Stimulated activated naive CD8-positive, alpha-beta T cell treated with anti-CD3 and anti-CD28 coated beads, Interleukin-15, Interleukin-2, amounts not matched to agents 100 U/mL and 50 U/mL, for 24 hours (primary cell): ENCODE results near the gene TMEM80.
A peak's percentile ranks its signal among the peaks of the same experiment; 100 is the strongest.
"Not testable (repeated sequence)": the region's sequence is repeated elsewhere in the genome, so short reads cannot be mapped to it uniquely, and the experiment has no call there.

Experiments used
- ATAC-seq: fragments of 150-1000 bp; cut with Tn5 transposase; one replicate; pipeline ENCODE4 v1.10.0; 2021
- DNase-seq: peaks from one replicate; pipeline ENCODE4 v3.0.0; 2021

The TMEM80 gene

GRCh38 chr11:695538-696248 is at the start of gene TMEM80:
TMEM80 (plus strand) TSS chr11:695816; CDS start chr11:695828, 12 bp downstream.
- ATAC-seq: peak; percentile 78
- DNase-seq: peak; percentile 99

GRCh38 chr11:646214-646613 is 49.4 kb upstream of the TMEM80 start:
- DNase-seq: no peak
- no peak for ATAC-seq

GRCh38 chr11:647672-648158 is 47.9 kb upstream of the TMEM80 start:
- DNase-seq, ATAC-seq: not testable (repeated sequence)

GRCh38 chr11:650482-650881 is 45.1 kb upstream of the TMEM80 start:
- DNase-seq: no peak
- ATAC-seq: peak; percentile 9

- not testable (repeated sequence) for ATAC-seq, DNase-seq
Observed at GRCh38 chr11:653136-653535, 42.5 kb upstream of the TMEM80 start.

- ATAC-seq: no peak
- DNase-seq: no peak
Observed at GRCh38 chr11:653837-654236, 41.8 kb upstream of the TMEM80 start.

GRCh38 chr11:654444-654843 is 41.2 kb upstream of the TMEM80 start:
- not testable (repeated sequence) for ATAC-seq, DNase-seq

GRCh38 chr11:655036-655726 is 40.4 kb upstream of the TMEM80 start:
- ATAC-seq (no peak), DNase-seq (no peak)

- no peak for ATAC-seq
- DNase-seq: no peak
Observed at GRCh38 chr11:656426-656825, 39.2 kb upstream of the TMEM80 start.

GRCh38 chr11:656866-657265 is 38.8 kb upstream of the TMEM80 start:
- no peak for ATAC-seq

GRCh38 chr11:657691-658126 is 37.9 kb upstream of the TMEM80 start:
- ATAC-seq (no peak), DNase-seq (no peak)

More at GRCh38 chr11:656866-657265, 38.8 kb upstream of the TMEM80 start:
- DNase-seq: no peak

- ATAC-seq: no peak
Observed at GRCh38 chr11:659532-660085, 36.0 kb upstream of the TMEM80 start.

GRCh38 chr11:660281-660680 is 35.3 kb upstream of the TMEM80 start:
- DNase-seq: no peak
- no peak for ATAC-seq

More at GRCh38 chr11:659532-660085, 36.0 kb upstream of the TMEM80 start:
- DNase-seq: no peak

GRCh38 chr11:660681-661444 is 34.8 kb upstream of the TMEM80 start:
- no peak for ATAC-seq
- DNase-seq: no peak

- DNase-seq (peak; percentile 54), ATAC-seq (peak; percentile 63)
Observed at GRCh38 chr11:662689-663274, 32.8 kb upstream of the TMEM80 start.

GRCh38 chr11:665062-665703 is 30.4 kb upstream of the TMEM80 start:
- ATAC-seq: no peak
- no peak for DNase-seq

- ATAC-seq (no peak), DNase-seq (no peak)
Observed at GRCh38 chr11:665704-666281, 29.8 kb upstream of the TMEM80 start.

GRCh38 chr11:673866-674265 is 21.8 kb upstream of the TMEM80 start:
- ATAC-seq (no peak), DNase-seq (no peak)

GRCh38 chr11:674406-674805 is 21.2 kb upstream of the TMEM80 start:
- no peak for ATAC-seq

GRCh38 chr11:678297-678696 is 17.3 kb upstream of the TMEM80 start:
- no peak for ATAC-seq
- DNase-seq: no peak

More at GRCh38 chr11:674406-674805, 21.2 kb upstream of the TMEM80 start:
- no peak for DNase-seq
